HepG2 (cell line): ENCODE measurements around the gene TENM3. TPM values are rescaled to one million over a fixed set of nuclear protein-coding genes. Genes with fewer than 3 reads are reported as not detected.

Source experiments
- ATAC-seq: fragments of 200-7000 bp; cut with Tn5 transposase; 3 replicates; pipeline ENCODE4 v1.9.1; 2020; ENCODE audit warnings: mild to moderate bottlenecking, moderate library complexity
- BruUV-seq: library from RNA; stranded (reverse); fragments of 400-500 nt; replicated peaks from 2 replicates; lab custom pipeline; 2021; lab: Mats Ljungman, UMichigan
- CTCF ChIA-PET: fragments of 300-600 bp; formaldehyde crosslinking; extraction: SDS; loops from one replicate; lab custom pipeline; 2021; ENCODE audit warnings: low total read pairs, inconsistent platforms, low intra/inter-chr PET ratio; lab: Yijun Ruan, JAX
- POLR2A ChIA-PET: fragments of 350-600 bp; sonication (Branson Sonifier 250); formaldehyde crosslinking; loops from one replicate; lab custom pipeline; 2020; ENCODE audit warnings: antibody characterized with exemption, inconsistent platforms; lab: Yijun Ruan, JAX
- DNase-seq: peaks from one replicate; pipeline ENCODE4 v3.0.0-alpha.2; 2015; ENCODE audit warnings: low spot score
- FAIRE-seq: peaks from 3 replicates; lab custom pipeline; 2011; peaks lifted over from hg19 to GRCh38; lab: Jason Lieb, UNC
- H2AFZ ChIP-seq: one replicate; pipeline ENCODE4 v1.6.1; 2011; ENCODE audit warnings: low read length, inconsistent platforms
- H3K27ac ChIP-seq: fragments of 300-600 bp; 3 replicates; pipeline ENCODE4 v1.8.0; 2011; ENCODE audit warnings: mixed run types, mild to moderate bottlenecking, mixed read lengths, low read length, inconsistent platforms; ENCODE audit not compliant: insufficient read depth; ENCODE audit errors: extremely low read length
- H3K27me3 ChIP-seq, 2 experiments: fragments of 200-600 bp in 1 of 2; 2 replicates in 1 of 2; 3 replicates in 1 of 2; pipeline versions ENCODE4 v1.6.0 to v1.8.0; 2011; ENCODE audit warnings: low read length in 2 of 2, mild to moderate bottlenecking in 2 of 2, moderate library complexity in 2 of 2, inconsistent platforms in 1 of 2; ENCODE audit not compliant: insufficient read depth in 2 of 2, control insufficient read depth in 1 of 2
- H3K36me3 ChIP-seq, 2 experiments: fragments of 200-600 bp in 1 of 2; replicated peaks in 1 of 2; 2 replicates in 1 of 2; 3 replicates in 1 of 2; pipeline versions ENCODE4 v1.5.1 to v1.8.0; 2011; ENCODE audit warnings: low read length in 2 of 2, inconsistent platforms in 1 of 2; ENCODE audit not compliant: insufficient read depth in 2 of 2, control insufficient read depth in 1 of 2
- H3K4me1 ChIP-seq: 2 replicates; pipeline ENCODE4 v1.5.1; 2012; ENCODE audit warnings: low read length, inconsistent platforms; ENCODE audit not compliant: insufficient read depth
- H3K4me2 ChIP-seq: 2 replicates; pipeline ENCODE4 v1.6.0; 2011; ENCODE audit warnings: low read depth, low read length, inconsistent platforms
- H3K4me3 ChIP-seq, 3 experiments: fragments of 200-600 bp in 1 of 3; sonication (generic), shearing (Covaris generic) in 1 of 3; replicated peaks in 1 of 3; 2 replicates each; pipeline ENCODE4 v1.5.1; 2011 to 2016; ENCODE audit warnings: low read length in 3 of 3, inconsistent platforms in 2 of 3, low read depth in 2 of 3, mild to moderate bottlenecking in 2 of 3, control low read depth in 1 of 3, mixed read lengths in 1 of 3; ENCODE audit not compliant: insufficient read depth in 1 of 3
- H3K79me2 ChIP-seq: one replicate; pipeline ENCODE4 v1.6.1; 2011; ENCODE audit warnings: low read length, inconsistent platforms; ENCODE audit not compliant: insufficient read depth
- H3K9ac ChIP-seq: 2 replicates; pipeline ENCODE4 v1.6.0; 2011; ENCODE audit warnings: mild to moderate bottlenecking, low read depth, low read length, inconsistent platforms; ENCODE audit not compliant: insufficient read depth
- H3K9me3 ChIP-seq: 2 replicates; pipeline ENCODE4 v1.5.1; 2012; ENCODE audit warnings: mild to moderate bottlenecking, low read length
- H4K20me1 ChIP-seq: 2 replicates; pipeline ENCODE4 v1.6.0; 2011; ENCODE audit warnings: inconsistent platforms, mild to moderate bottlenecking, low read length, moderate library complexity; ENCODE audit not compliant: insufficient read depth
- CAMTA2 ChIP-seq: sonication (generic); formaldehyde crosslinking; IDR thresholded peaks from 2 replicates; pipeline ENCODE4 v1.4.0; 2020; ENCODE audit warnings: mild to moderate bottlenecking, missing genetic modification reagents, borderline replicate concordance
- DDIT3 ChIP-seq: sonication (generic); formaldehyde crosslinking; IDR thresholded peaks from 2 replicates; pipeline ENCODE4 v1.4.0; 2020; ENCODE audit warnings: mild to moderate bottlenecking, missing genetic modification reagents
- KDM4B ChIP-seq: sonication (generic); formaldehyde crosslinking; IDR thresholded peaks from 2 replicates; pipeline ENCODE4 v1.4.0; 2020; ENCODE audit warnings: missing genetic modification reagents
- NFIC ChIP-seq: IDR thresholded peaks from 2 replicates; pipeline ENCODE4 v1.6.1; 2012; ENCODE audit warnings: mild to moderate bottlenecking, low read length, inconsistent platforms
- SATB2 ChIP-seq: sonication (generic); formaldehyde crosslinking; IDR thresholded peaks from 2 replicates; pipeline ENCODE4 v1.5.0; 2020; ENCODE audit warnings: missing genetic modification reagents
- ZNF367 ChIP-seq: sonication (generic); formaldehyde crosslinking; IDR thresholded peaks from 2 replicates; pipeline ENCODE4 v1.4.0; 2020; ENCODE audit warnings: missing genetic modification reagents, borderline replicate concordance
- ZNF431 ChIP-seq: sonication (generic); formaldehyde crosslinking; IDR thresholded peaks from 2 replicates; pipeline ENCODE4 v1.9.0; 2022; ENCODE audit warnings: missing genetic modification reagents, low read depth, mild to moderate bottlenecking, borderline replicate concordance
- whole genome bisulfite sequencing: methylation state at CpG from one replicate; pipeline ENCODE4 v1.1.6; 2017; ENCODE audit warnings: low lambda C conversion rate; 5-methylcytosine and 5-hydroxymethylcytosine counted together
- in situ Hi-C: cut with HindIII; loops from 2 replicates; pipeline ENCODE4 v1.10.0; 2017; ENCODE audit warnings: low pct_unique_long_range_greater_than_20kb; ENCODE audit not compliant: extremely low pct_ligation_motif_present
- intact Hi-C: fragments of 100-400 bp; cut with micrococcal nuclease; formaldehyde crosslinking; loops from one replicate; pipeline ENCODE4 v1.10.0; 2022; ENCODE audit not compliant: unreplicated experiment
- polyA plus RNA-seq, 8 experiments: library from polyadenylated mRNA; depleted of rRNA in 3 of 8; stranded (reverse) in 7 of 8; unstranded in 1 of 8; fragments of >200 nt; fragmentation: Illumina TruSeq in 4 of 8; extraction: Trizol in 4 of 8; gene quantifications; 2 replicates each; pipeline versions ENCODE4 v1.2.1 to v1.2.3, GENCODE V29; 2011 to 2016; ENCODE audit warnings: low read depth in 4 of 8, missing spikeins in 1 of 8, mixed read lengths in 1 of 8; ENCODE audit not compliant: insufficient read depth in 1 of 8
- total RNA-seq, 5 experiments: library from RNA; depleted of rRNA; stranded (reverse); fragments of >200 nt; fragmentation: Illumina TruSeq; extraction: Trizol; gene quantifications; 2 replicates each; pipeline ENCODE4 v1.2.3, GENCODE V29; 2016; ENCODE audit warnings: low read depth in 1 of 5
- TF ChIP-seq, protein P1 (sequence below): sonication (generic); formaldehyde crosslinking; IDR thresholded peaks from 2 replicates; pipeline ENCODE4 v1.4.0; 2020; ENCODE audit warnings: missing genetic modification reagents, mild to moderate bottlenecking, borderline replicate concordance

TENM3 gene
- total and polyA plus RNA-seq, 2 of the 13 experiments (the other 11 are each of a cell fraction or from before 2014, with no cell fraction given): 0.04 TPM; not detected in 1

- TF ChIP-seq DDIT3 (no peak), NFIC (no peak), CAMTA2 (CRISPR knock-in tag) (no peak)
Observed at GRCh38 chr4:182248295-182248694, 5.1 kb downstream of the TENM3 start (continued).

DNA sequence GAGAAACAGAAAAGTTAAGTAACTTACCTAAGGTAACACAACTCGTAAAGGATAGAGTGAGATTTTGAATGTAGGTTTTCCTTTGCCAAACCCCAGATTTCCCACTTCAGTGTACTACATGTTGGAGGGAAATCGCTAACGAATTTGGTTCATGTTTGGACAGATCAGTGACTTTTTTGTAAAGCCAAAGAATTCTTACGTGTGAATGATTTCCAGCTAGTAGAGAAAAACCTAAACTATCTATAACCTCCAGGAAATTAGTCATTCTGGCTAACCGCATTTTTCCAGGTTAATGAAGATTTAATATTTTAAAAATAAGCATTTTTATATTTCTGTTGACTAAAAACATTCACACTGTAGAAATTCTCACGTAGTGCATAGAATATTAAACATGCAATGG lies 7.2 kb downstream of the TENM3 start:
- Histone ChIP-seq H3K36me3 (no peaks in the 10 kb centered on the region), H3K4me3 (no peak overlapping the region), H3K79me2 (no peaks in the 10 kb centered on the region), H3K9ac (no peak overlapping the region), H3K9me3 (no peaks in the 10 kb centered on the region), H3K27me3 (no peaks in the 10 kb centered on the region; a peak in 1 of 5 replicates), H3K4me2 (no peak overlapping the region), H3K4me1 (no peaks in the 10 kb centered on the region), H3K27ac (no peak overlapping the region), H2AFZ (no peak overlapping the region), H4K20me1 (no peaks in the 10 kb centered on the region)
- in situ Hi-C loops: no loop called here
- ChIA-PET CTCF (no interaction called here), POLR2A (no interaction called here)
- no peak for ATAC-seq
- no peak for FAIRE-seq
- no peak for DNase-seq
- TF ChIP-seq ZNF367 (CRISPR knock-in tag): no peak
- no peak for TF ChIP-seq ZNF431
- TF ChIP-seq KDM4B (CRISPR knock-in tag): no peak
- TF ChIP-seq SATB2 (CRISPR knock-in tag): no peak
- TF ChIP-seq, protein P1, sequence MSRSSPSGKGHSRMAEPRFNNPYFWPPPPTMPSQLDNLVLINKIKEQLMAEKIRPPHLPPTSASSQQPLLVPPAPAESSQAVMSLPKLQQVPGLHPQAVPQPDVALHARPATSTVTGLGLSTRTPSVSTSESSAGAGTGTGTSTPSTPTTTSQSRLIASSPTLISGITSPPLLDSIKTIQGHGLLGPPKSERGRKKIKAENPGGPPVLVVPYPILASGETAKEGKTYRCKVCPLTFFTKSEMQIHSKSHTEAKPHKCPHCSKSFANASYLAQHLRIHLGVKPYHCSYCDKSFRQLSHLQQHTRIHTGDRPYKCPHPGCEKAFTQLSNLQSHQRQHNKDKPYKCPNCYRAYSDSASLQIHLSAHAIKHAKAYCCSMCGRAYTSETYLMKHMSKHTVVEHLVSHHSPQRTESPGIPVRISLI: no peak
- no TSS peak for BruUV-seq
- WGBS: 30% methylated on average over 6 of the region's 6 CpGs
- intact Hi-C loops: no loop called here
